Stimulated activated naive CD4-positive, alpha-beta T cell (primary cell): ENCODE data around the gene AZI2.

Source experiments
- DNase-seq, 6 experiments: peaks; one replicate each; lab custom pipeline; 2025; lab: John Stamatoyannopoulos, UW

The AZI2 gene

DNA sequence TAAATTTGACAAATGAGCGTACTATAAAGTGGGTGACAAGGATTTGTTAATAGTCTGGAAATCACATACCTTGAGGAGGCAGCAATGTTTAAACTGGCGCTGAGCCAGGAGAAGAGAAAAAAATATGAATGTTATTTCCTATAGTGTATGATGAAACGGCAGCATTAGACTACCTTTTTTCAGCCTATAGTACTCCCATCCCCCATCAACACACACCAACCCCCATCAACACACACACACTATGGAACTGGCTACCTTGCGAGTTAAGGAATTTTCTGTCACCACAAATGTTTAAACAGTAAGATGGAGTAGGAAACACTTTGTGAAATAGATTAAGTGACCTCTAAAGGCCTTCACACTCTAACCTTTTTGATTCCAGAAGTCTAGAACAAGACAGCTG, 46.9 kb downstream of the AZI2 start:
- DNase-seq, result no peak

DNA sequence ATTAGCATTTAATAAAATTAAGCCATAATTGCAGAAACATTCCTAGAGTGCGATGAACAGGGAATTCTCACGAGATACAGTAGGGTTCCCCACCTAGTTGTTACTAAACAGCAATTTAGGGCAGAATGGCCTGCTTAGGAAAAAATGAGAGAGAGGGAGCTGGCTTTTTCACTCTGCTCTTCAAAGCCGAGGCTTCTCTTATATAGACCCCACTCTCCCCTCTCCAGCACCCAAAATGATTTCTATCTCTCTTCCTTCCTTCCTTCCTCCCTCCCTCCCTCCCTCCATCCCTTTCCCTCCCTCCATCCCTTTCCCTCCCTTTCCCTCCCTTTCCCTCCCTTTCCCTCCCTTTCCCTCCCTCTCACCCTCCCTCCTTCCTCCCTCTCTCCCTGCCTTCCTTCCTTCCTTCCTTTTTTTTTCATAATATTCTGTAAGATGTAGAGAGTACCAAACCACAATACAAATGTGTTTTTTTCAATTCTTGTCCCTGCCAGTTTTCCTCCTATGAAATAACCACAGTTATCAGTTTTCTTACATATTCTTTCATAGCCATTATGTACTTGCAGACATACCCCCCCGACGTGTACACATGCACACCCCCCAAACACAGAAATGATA, 48.2 kb downstream of the AZI2 start:
- DNase-seq, result no peak

DNA sequence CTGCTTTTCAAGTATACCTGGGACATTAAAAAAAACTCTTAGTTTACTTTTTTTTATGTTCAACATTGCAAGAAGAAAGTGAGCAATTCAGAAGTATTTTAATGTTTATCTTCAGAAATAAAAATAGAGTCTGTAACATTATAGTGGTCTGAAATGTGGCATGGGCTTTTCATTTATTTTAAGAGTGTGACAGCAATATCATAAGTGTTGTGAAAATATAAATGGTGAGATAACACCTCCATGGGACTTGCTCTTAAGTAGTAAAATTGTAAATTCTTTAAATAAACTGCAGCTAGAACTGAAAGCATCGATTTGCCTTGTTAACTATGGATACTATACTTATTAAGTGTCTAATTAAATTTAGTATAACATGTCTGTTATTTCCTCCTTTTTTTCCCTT, 48.9 kb downstream of the AZI2 start:
- DNase-seq, result no peak

GRCh38 chr3:28295898-28296490, 52.6 kb downstream of the AZI2 start:
- DNase-seq, result no peak

- DNase-seq, result no peak
Observed at GRCh38 chr3:28294667-28295413, 53.8 kb downstream of the AZI2 start.

DNA sequence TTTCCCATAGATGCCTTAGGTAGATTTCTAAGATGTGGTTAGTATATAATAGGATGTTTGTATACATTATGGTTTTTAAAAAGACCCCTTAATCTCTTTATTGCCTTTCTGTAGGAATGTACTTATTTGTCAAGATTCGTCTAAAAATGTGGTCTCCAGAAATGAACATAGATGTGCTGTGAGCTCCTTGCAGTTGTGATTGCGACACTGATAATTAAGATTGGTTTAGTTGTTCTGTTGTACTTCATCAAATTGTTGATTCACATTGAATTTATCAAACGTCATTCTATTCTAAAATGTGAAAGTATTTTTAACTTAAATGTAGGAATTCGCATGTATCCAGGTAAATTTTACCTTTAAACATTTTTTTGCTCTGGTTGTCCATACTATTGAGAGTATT, 56.0 kb downstream of the AZI2 start:
- DNase-seq, result no peak

GRCh38 chr3:28291577-28291976, 57.0 kb downstream of the AZI2 start:
- no peak for DNase-seq

GRCh38 chr3:28290863-28291300, 57.7 kb downstream of the AZI2 start:
- DNase-seq, result no peak

DNA sequence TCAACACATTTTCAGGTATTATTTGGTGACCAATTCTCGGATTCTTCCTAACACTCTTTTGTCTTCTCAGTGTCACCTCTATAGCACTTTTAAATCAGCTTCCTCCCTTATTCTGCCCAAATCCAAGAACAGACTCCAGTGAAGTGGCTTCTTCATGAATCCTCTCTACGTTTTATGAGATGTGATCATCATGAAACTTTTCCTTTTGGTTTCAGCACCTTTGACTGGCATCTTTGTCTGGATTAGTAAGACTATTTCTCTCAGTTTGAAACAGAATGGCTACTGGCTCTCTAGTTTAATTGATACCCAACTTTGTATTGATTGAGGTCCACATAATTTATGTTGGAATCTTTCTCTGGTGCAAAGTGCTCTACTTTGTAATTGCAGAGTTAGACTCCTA, 61.6 kb downstream of the AZI2 start:
- DNase-seq, result no peak

DNA sequence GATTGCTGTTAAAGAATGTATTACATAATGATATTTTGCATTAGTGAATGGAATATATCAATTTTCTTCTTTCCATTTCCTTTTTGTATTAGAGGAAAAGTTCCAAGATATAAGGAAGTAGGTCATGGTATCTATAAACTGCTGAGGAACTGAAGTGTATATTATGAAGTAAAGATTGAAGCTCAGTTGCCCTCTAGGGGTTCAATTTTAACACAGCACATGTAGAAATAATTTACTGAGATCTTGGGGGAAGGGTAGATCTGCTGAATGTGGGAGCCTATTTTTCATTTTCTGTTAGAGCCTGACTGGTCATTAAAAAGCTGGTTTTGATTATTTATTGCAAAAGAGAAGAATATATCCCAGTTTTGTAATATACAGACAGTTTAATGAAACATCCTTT, 62.0 kb downstream of the AZI2 start:
- DNase-seq, result peak in 2 of 6 experiments; percentile 40 to 49

GRCh38 chr3:28280781-28281180, 67.8 kb downstream of the AZI2 start:
- no peak for DNase-seq

DNA sequence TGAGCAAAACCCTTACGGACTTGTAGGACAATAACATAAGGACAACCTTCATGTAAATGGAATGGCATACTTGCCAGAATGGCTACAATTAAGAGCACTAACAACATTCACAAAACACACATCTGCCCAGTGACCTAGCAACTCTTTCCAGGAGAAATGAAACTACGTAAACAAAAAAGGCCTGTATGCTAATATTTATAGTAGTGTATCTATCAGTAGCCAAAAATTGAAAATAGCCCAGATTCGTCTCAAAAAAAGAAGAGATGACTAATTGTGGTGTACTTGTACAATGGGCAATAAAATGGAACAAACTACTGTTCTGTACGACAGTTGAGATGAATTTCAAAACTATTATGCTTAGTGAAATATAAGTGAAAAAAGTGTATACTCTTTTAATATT, 68.9 kb downstream of the AZI2 start:
- no peak for DNase-seq

DNA sequence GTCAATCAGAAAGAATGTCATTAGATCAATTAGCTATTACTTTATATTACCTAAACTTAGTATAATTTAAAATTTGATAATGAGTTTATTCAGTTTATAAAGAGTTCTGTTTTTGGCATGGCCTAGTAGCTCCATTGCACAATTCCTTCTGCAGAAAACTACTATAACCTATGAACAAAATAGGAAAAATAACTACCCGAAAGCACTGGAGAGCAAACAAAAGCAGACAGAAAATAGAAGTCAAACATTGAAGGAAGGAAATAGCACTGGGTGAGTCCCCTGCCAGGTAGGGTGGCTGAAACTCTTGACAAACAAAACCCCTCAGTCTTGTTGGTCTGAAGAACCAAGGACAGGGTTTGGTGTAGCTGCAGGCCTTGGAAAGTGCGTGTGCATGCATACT, 69.7 kb downstream of the AZI2 start:
- no peak for DNase-seq

GRCh38 chr3:28273837-28274236, 74.8 kb downstream of the AZI2 start:
- no peak for DNase-seq
